Measurements from ENCODE around the gene AADACL3. TPM values are rescaled to one million over a fixed set of nuclear protein-coding genes. Genes with fewer than 3 reads are reported as not detected.

AADACL3 gene
- total and polyA plus RNA-seq, 10 of the 15 experiments (the other 5 are each of a cell fraction or from before 2014, with no cell fraction given) = not detected

DNA sequence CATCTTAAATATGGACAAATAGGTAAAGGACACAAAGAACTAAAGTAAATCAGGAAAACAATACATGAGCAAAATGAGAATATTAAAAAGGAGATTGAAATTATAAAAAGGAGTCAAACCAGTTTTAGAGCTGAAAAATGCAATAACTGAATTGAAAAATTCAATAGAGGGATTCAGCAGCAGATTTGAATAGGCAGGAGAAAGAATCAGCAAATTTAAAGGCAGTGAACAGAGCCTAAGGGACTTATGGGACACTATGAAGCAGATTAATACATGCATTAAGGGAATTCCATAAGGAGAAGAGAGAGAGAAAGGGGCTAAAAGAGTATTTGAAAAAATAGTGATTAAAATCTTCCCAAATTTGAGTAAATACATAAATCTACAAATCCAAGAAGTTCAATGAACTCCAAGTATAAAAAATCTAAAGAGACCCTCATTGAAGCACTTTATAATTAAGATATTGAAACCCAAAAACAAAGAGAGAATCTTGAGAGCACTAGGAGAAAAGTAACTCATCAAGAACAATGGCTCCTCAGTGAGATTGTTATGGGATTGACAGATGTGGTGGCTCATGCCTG lies 33.0 kb downstream of the AADACL3 start:
- RAD21 ChIA-PET (ENCODE audit: unreplicated experiment) = no interaction called here
- Histone ChIP-seq H3K27ac (ENCODE audit: control insufficient read depth, insufficient read depth) (no peak overlapping the region), H3K27me3 (replicated peaks in 1 of 2; ENCODE audit: control insufficient read depth in 2 of 2, insufficient read depth in 2 of 2, low read length in 1 of 2) (no peaks in the 10 kb centered on the region; a peak in 1 of 4 replicates), H3K4me3 (no peak overlapping the region), H4K20me1 (ENCODE audit: control insufficient read depth, insufficient read depth) (no peaks in the 10 kb centered on the region), H3K79me2 (ENCODE audit: control insufficient read depth, insufficient read depth, low read length) (no peaks in the 10 kb centered on the region), H3K36me3 (ENCODE audit: control insufficient read depth in 2 of 2, insufficient read depth in 2 of 2, low read length in 1 of 2) (no peaks in the 10 kb centered on the region), H3K4me2 (ENCODE audit: control insufficient read depth, insufficient read depth) (no peak overlapping the region), H3K4me1 (ENCODE audit: control insufficient read depth, insufficient read depth, low read length) (no peaks in the 10 kb centered on the region), H3K9me3 (replicated peaks; ENCODE audit: control insufficient read depth, insufficient read depth, low read length) (no peaks in the 10 kb centered on the region; the same call in 2 of the 3 replicates), H3K9ac (ENCODE audit: control insufficient read depth, insufficient read depth, low read length) (no peak overlapping the region), H2AFZ (ENCODE audit: control insufficient read depth, low read depth, low read length) (no peak overlapping the region)
- in situ Hi-C loops (cut with MboI) = no loop called here
- BruUV-seq (replicated peaks) = no TSS peak
- SMC1A ChIA-PET (ENCODE audit: uncharacterized antibody, unreplicated experiment) = no interaction called here
- DNase-seq (ENCODE audit: low read depth, low spot score) (no peak), FAIRE-seq (no peak), ATAC-seq (no peak)
- POLR2A ChIA-PET = no interaction called here
- CTCF ChIA-PET = no interaction called here
- intact Hi-C loops (cut with micrococcal nuclease; ENCODE audit: unreplicated experiment) = no loop called here
- no peak for TF ChIP-seq KLF5 (IDR thresholded peaks at IDR 0.05; ENCODE audit: partially characterized antibody)
- TF ChIP-seq IRF4 (IDR thresholded peaks at IDR 0.05; ENCODE audit: low read depth, low read length) = no peak
- TF ChIP-seq TCF3 (IDR thresholded peaks at IDR 0.05; ENCODE audit: borderline replicate concordance, insufficient read depth, low read depth, low read length) = no peak
- no peak for TF ChIP-seq FOXK2 (IDR thresholded peaks at IDR 0.05)
- TF ChIP-seq CBX3 (IDR thresholded peaks at IDR 0.05; ENCODE audit: borderline replicate concordance, low read depth) = no peak
- no peak for TF ChIP-seq DPF2 (IDR thresholded peaks at IDR 0.05)

DNA sequence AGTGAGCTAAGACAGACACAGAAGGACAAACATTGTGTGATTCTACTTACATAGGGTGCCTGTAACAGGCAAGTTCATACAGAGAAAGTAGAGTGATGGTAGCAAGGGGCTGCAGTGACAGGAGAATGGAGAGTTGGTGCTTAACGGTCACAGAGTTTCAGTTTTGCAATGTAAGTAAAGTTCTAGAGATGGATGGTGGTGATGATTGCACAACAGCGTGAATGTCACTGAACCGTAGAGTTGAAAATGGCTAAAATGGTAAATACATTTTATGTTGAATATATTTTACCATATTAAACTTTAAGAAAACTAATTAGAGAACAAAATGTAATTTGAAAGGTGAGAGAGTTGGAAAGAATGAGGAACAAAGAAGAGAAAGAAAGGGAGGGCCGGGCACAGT lies 38.8 kb downstream of the AADACL3 start:
- no peaks in the 10 kb centered on the region for H3K4me1 ChIP-seq (ENCODE audit: control insufficient read depth, insufficient read depth, low read length)
- 32% methylated on average over 4 of the region's 4 CpGs for WGBS (ENCODE audit: insufficient coverage, insufficient replicate concordance, low lambda C conversion rate, missing lambda C conversion rate)
- ChIA-PET SMC1A (ENCODE audit: uncharacterized antibody, unreplicated experiment) (no interaction called here), RAD21 (ENCODE audit: unreplicated experiment) (no interaction called here), POLR2A (no interaction called here), CTCF (no interaction called here)
- no peaks in the 10 kb centered on the region for H4K20me1 ChIP-seq (ENCODE audit: control insufficient read depth, insufficient read depth)
- intact Hi-C loops (cut with micrococcal nuclease; ENCODE audit: unreplicated experiment) (no loop called here), in situ Hi-C loops (cut with MboI) (no loop called here)
- peaks cover 1 to 3% of the 10 kb centered on the region in 2 experiments; a peak in 3 of 4 replicates for H3K27me3 ChIP-seq (replicated peaks in 1 of 2; ENCODE audit: control insufficient read depth in 2 of 2, insufficient read depth in 2 of 2, low read length in 1 of 2)
- DNase-seq (ENCODE audit: low read depth, low spot score) (no peak), ATAC-seq (no peak), FAIRE-seq (no peak)
- H3K4me3 ChIP-seq = no peak overlapping the region
- no peaks in the 10 kb centered on the region for H3K36me3 ChIP-seq (ENCODE audit: control insufficient read depth in 2 of 2, insufficient read depth in 2 of 2, low read length in 1 of 2)
- no peaks in the 10 kb centered on the region for H3K9me3 ChIP-seq (replicated peaks; ENCODE audit: control insufficient read depth, insufficient read depth, low read length)
- no TSS peak for BruUV-seq (replicated peaks)
- H3K9ac ChIP-seq (ENCODE audit: control insufficient read depth, insufficient read depth, low read length) = no peak overlapping the region
- no peak overlapping the region for H3K27ac ChIP-seq (ENCODE audit: control insufficient read depth, insufficient read depth)
- H3K4me2 ChIP-seq (ENCODE audit: control insufficient read depth, insufficient read depth) = no peak overlapping the region
- H2AFZ ChIP-seq (ENCODE audit: control insufficient read depth, low read depth, low read length) = no peak overlapping the region
- H3K79me2 ChIP-seq (ENCODE audit: control insufficient read depth, insufficient read depth, low read length) = no peaks in the 10 kb centered on the region
- TF ChIP-seq, protein P1, sequence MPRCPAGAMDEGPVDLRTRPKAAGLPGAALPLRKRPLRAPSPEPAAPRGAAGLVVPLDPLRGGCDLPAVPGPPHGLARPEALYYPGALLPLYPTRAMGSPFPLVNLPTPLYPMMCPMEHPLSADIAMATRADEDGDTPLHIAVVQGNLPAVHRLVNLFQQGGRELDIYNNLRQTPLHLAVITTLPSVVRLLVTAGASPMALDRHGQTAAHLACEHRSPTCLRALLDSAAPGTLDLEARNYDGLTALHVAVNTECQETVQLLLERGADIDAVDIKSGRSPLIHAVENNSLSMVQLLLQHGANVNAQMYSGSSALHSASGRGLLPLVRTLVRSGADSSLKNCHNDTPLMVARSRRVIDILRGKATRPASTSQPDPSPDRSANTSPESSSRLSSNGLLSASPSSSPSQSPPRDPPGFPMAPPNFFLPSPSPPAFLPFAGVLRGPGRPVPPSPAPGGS (IDR thresholded peaks at IDR 0.05; ENCODE audit: borderline replicate concordance, insufficient read depth, low read depth, low read length, poor library complexity, severe bottlenecking) = no peak
- TF ChIP-seq MXI1 (IDR thresholded peaks at IDR 0.05; ENCODE audit: low read depth, low read length) = no peak
- no peak for TF ChIP-seq ATF3 (IDR thresholded peaks at IDR 0.05; ENCODE audit: borderline replicate concordance, extremely low read depth, low read depth, low read length)
- no peak for TF ChIP-seq BCLAF1 (IDR thresholded peaks at IDR 0.05)
- TF ChIP-seq SMC3 (IDR thresholded peaks at IDR 0.05; ENCODE audit: borderline replicate concordance, low read length) = no peak
- no peak for TF ChIP-seq MYB (IDR thresholded peaks at IDR 0.05; ENCODE audit: borderline replicate concordance, low read depth, low read length)
- no peak for TF ChIP-seq RBBP5 (conservative IDR thresholded peaks at IDR 0.05)
- TF ChIP-seq WRNIP1 (IDR thresholded peaks at IDR 0.05; ENCODE audit: borderline replicate concordance, low read depth, low read length) = no peak
- TF ChIP-seq NBN (IDR thresholded peaks at IDR 0.05) = no peak
- no peak for TF ChIP-seq DPF2 (IDR thresholded peaks at IDR 0.05)

Data from GM12878 (cell line).